ENCODE measurements around the gene GSE1. TPM values are rescaled to one million over a fixed set of nuclear protein-coding genes. Genes with fewer than 3 reads are reported as not detected.

The GSE1 gene
- total and polyA plus RNA-seq, 2 donors from 2014 or later: 9.5 to 92.8 TPM

DNA sequence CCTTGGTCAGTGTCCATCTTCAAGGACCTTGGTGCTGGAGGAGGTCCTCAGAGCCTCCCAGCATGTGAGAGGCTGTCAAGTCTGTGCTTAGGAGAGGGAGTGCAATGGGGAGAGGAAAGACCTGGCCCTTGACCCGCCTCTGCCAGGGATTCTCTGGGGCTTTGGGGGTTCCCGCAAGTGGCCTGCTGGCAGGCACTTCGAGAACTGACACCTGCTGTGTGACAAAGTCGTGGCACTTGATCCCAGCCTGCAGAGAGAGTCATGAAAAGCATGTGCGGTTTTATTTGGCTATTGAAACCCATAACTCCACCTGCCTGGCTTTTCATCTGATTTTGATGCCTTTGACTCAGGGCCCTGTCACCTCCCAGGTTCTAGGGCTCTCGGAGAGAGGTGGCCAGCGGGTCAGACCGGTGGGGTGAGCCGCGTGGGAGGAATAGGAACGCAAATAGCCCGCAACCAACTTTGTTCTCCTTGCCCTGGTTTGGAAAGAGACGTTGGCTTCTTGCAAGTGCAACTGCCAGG, 42.8 kb upstream of the GSE1 start:
- intact Hi-C loops (cut with DNase I): no loop called here
- Histone ChIP-seq H3K27me3 (ENCODE audit: control insufficient read depth, insufficient read depth, low read length) (no peaks in the 10 kb centered on the region), H3K4me3 (ENCODE audit: low read length in 3 of 3) (peak overlapping the region in 1 of 3 donors; percentile 3), H3K9ac (ENCODE audit: low read length in 3 of 3) (peak overlapping the region in 1 of 3 donors; percentile 17), H3K36me3 (ENCODE audit: control insufficient read depth in 2 of 3, insufficient read depth in 3 of 3, low read length in 3 of 3) (peaks cover 0 to 4% (median 2%) of the 10 kb centered on the region in 3 donors), H3K4me1 (ENCODE audit: control insufficient read depth in 2 of 3, insufficient read depth in 2 of 3, low read depth in 1 of 3, low read length in 3 of 3) (peaks cover 12 to 78% (median 76%) of the 10 kb centered on the region in 3 donors), H3K9me3 (ENCODE audit: control insufficient read depth in 2 of 3, insufficient read depth in 1 of 3, low read length in 3 of 3) (no peaks in the 10 kb centered on the region), H3K27ac (ENCODE audit: low read depth in 2 of 2, low read length in 2 of 2) (peak overlapping the region; percentile 87 to 88)
- TF ChIP-seq, protein P1, sequence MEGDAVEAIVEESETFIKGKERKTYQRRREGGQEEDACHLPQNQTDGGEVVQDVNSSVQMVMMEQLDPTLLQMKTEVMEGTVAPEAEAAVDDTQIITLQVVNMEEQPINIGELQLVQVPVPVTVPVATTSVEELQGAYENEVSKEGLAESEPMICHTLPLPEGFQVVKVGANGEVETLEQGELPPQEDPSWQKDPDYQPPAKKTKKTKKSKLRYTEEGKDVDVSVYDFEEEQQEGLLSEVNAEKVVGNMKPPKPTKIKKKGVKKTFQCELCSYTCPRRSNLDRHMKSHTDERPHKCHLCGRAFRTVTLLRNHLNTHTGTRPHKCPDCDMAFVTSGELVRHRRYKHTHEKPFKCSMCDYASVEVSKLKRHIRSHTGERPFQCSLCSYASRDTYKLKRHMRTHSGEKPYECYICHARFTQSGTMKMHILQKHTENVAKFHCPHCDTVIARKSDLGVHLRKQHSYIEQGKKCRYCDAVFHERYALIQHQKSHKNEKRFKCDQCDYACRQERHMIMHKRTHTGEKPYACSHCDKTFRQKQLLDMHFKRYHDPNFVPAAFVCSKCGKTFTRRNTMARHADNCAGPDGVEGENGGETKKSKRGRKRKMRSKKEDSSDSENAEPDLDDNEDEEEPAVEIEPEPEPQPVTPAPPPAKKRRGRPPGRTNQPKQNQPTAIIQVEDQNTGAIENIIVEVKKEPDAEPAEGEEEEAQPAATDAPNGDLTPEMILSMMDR (IDR thresholded peaks at IDR 0.05; ENCODE audit: borderline replicate concordance, extremely low read depth, insufficient read depth): no peak
- no peak for FAIRE-seq
- no peak for DNase-seq

DNA sequence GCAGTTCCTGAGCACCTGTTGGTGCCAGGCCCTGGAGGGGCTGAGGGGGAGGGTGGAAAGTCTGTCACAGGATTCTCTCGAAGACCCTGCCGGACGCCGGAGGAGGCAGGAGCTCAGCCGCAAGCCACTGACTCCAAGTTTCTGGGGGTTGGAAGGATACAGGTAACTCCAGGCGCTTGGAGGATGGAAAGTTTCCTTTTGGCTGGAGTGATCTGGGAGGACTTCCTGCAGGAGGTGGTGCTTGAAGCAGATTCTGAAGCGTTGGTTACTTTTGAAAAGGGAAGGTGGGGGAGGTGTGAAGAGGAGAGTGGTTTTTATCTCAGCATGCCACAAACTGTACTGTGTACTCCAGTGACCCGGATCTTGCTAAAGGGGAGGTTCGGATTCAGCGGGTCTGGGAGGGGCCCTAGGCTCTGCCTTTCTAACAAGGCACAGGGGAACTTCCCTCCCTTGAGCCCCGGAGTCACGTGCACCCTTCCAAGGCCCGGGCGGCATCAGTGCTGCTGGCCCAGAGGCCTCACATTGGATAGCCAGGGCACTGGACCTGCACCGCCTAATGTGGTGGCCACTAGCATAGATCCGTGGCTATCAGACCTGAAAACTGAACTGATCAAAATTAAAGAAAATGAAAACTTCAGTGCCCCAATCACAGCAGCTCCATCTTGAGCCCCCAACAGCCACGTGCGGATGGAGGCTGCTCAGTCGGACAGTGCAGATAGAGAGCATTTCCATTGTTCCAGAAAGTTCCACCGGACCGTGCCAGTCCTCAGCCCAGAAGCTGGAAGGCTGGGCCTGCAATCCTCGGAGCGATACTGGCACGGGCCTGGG, 42.2 kb upstream of the GSE1 start:
- Histone ChIP-seq H3K9ac (ENCODE audit: low read length in 3 of 3) (peak overlapping the region in 1 of 3 donors; percentile 17), H3K4me1 (ENCODE audit: control insufficient read depth in 2 of 3, insufficient read depth in 2 of 3, low read depth in 1 of 3, low read length in 3 of 3) (peaks cover 16 to 78% (median 72%) of the 10 kb centered on the region in 3 donors), H3K9me3 (ENCODE audit: control insufficient read depth in 2 of 3, insufficient read depth in 1 of 3, low read length in 3 of 3) (no peaks in the 10 kb centered on the region), H3K27me3 (ENCODE audit: control insufficient read depth, insufficient read depth, low read length) (no peaks in the 10 kb centered on the region), H3K27ac (ENCODE audit: low read depth in 2 of 2, low read length in 2 of 2) (peak overlapping the region; percentile 87 to 88), H3K36me3 (ENCODE audit: control insufficient read depth in 2 of 3, insufficient read depth in 3 of 3, low read length in 3 of 3) (peaks cover 0 to 4% (median 2%) of the 10 kb centered on the region in 3 donors), H3K4me3 (ENCODE audit: low read length in 3 of 3) (no peak overlapping the region)
- DNase-seq: peak in 2 of 5 donors; percentile 48 to 68
- TF ChIP-seq, protein P1 (IDR thresholded peaks at IDR 0.05; ENCODE audit: borderline replicate concordance, extremely low read depth, insufficient read depth): no peak
- no peak for FAIRE-seq
- intact Hi-C loops (cut with DNase I): no loop called here

DNA sequence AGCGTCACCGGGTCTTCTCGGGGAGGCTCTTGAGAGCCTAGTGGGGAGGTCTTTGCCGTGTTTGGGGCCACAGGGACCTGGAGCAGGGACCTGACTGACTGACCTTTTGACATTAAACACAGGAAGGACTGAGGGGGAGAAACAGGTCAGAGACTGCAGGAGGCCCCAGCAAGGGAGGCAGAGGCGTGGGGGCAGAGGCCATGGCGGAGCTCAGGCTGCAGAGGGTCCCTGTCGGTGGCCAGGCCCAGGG, 41.6 kb upstream of the GSE1 start:
- Histone ChIP-seq H3K27me3 (ENCODE audit: control insufficient read depth, insufficient read depth, low read length) (no peaks in the 10 kb centered on the region), H3K4me1 (ENCODE audit: control insufficient read depth in 2 of 3, insufficient read depth in 2 of 3, low read depth in 1 of 3, low read length in 3 of 3) (peaks cover 19 to 74% (median 71%) of the 10 kb centered on the region in 3 donors), H3K36me3 (ENCODE audit: control insufficient read depth in 2 of 3, insufficient read depth in 3 of 3, low read length in 3 of 3) (peaks cover 0 to 4% (median 2%) of the 10 kb centered on the region in 3 donors), H3K9me3 (ENCODE audit: control insufficient read depth in 2 of 3, insufficient read depth in 1 of 3, low read length in 3 of 3) (no peaks in the 10 kb centered on the region), H3K4me3 (ENCODE audit: low read length in 3 of 3) (no peak overlapping the region), H3K9ac (ENCODE audit: low read length in 3 of 3) (peak overlapping the region in 1 of 3 donors; percentile 17), H3K27ac (ENCODE audit: low read depth in 2 of 2, low read length in 2 of 2) (peak overlapping the region; percentile 87 to 88)
- TF ChIP-seq, protein P1 (IDR thresholded peaks at IDR 0.05; ENCODE audit: borderline replicate concordance, extremely low read depth, insufficient read depth): no peak
- DNase-seq (no peak), FAIRE-seq (no peak)
- intact Hi-C loops (cut with DNase I): no loop called here

All from kidney (tissue), 14 donors.